Measurements from ENCODE around the gene NEUROG1. TPM values are rescaled to one million over a fixed set of nuclear protein-coding genes. Genes with fewer than 3 reads are reported as not detected.

The NEUROG1 gene
- polyA plus RNA-seq, 1 donor from 2014 or later: not detected

- no peak overlapping the region for H3K27ac ChIP-seq (ENCODE audit: low read length)
- TF ChIP-seq RAD21 (conservative IDR thresholded peaks at IDR 0.05) (no peak), CTCF (IDR thresholded peaks at IDR 0.05; ENCODE audit: poor library complexity, severe bottlenecking) (no peak), MXI1 (conservative IDR thresholded peaks at IDR 0.05; ENCODE audit: poor library complexity, severe bottlenecking) (no peak), REST (IDR thresholded peaks at IDR 0.05; ENCODE audit: borderline replicate concordance) (no peak)
Measured at GRCh38 chr5:135574493-135574892, 38.7 kb upstream of the NEUROG1 start.

GRCh38 chr5:135571902-135572301, 36.1 kb upstream of the NEUROG1 start:
- no peak overlapping the region for H3K4me3 ChIP-seq (ENCODE audit: low read length)
- H3K27me3 ChIP-seq (ENCODE audit: insufficient read depth, low read depth, low read length): no peaks in the 10 kb centered on the region
- no peaks in the 10 kb centered on the region for H3K79me2 ChIP-seq (replicated peaks; ENCODE audit: insufficient read depth, low read length)
- TF ChIP-seq EZH2 (IDR thresholded peaks at IDR 0.05; ENCODE audit: borderline replicate concordance, insufficient read depth, low read length, poor library complexity, severe bottlenecking) (no peak), SMC3 (conservative IDR thresholded peaks at IDR 0.05; ENCODE audit: poor library complexity) (no peak)
- H3K4me2 ChIP-seq (ENCODE audit: low read length): no peak overlapping the region
- H3K36me3 ChIP-seq (ENCODE audit: insufficient read depth, low read length): no peaks in the 10 kb centered on the region
- no peak overlapping the region for H3K9ac ChIP-seq (ENCODE audit: low read length)
- no peaks in the 10 kb centered on the region for H4K20me1 ChIP-seq (ENCODE audit: insufficient read depth)
- H3F3A ChIP-seq (ENCODE audit: insufficient read depth, low read length, poor library complexity, severe bottlenecking): no peaks in the 10 kb centered on the region
- no peak overlapping the region for H3K27ac ChIP-seq (ENCODE audit: low read length)
- no peak overlapping the region for H2AFZ ChIP-seq (ENCODE audit: low read depth, low read length)
- H3K9me3 ChIP-seq (ENCODE audit: low read length): no peaks in the 10 kb centered on the region
- H3K9me2 ChIP-seq (ENCODE audit: insufficient read depth, low read length): no peaks in the 10 kb centered on the region

More at GRCh38 chr5:135574493-135574892, 38.7 kb upstream of the NEUROG1 start:
- H3K36me3 ChIP-seq (ENCODE audit: insufficient read depth, low read length): no peaks in the 10 kb centered on the region
- H3K9me3 ChIP-seq (ENCODE audit: low read length): no peaks in the 10 kb centered on the region
- H3K9me2 ChIP-seq (ENCODE audit: insufficient read depth, low read length): no peaks in the 10 kb centered on the region
- no peaks in the 10 kb centered on the region for H4K20me1 ChIP-seq (ENCODE audit: insufficient read depth)
- H3K9ac ChIP-seq (ENCODE audit: low read length): no peak overlapping the region
- no peak overlapping the region for H2AFZ ChIP-seq (ENCODE audit: low read depth, low read length)
- H3K27me3 ChIP-seq (ENCODE audit: insufficient read depth, low read depth, low read length): peaks cover 25% of the 10 kb centered on the region
- H3K4me3 ChIP-seq (ENCODE audit: low read length): no peak overlapping the region
- H3K4me2 ChIP-seq (ENCODE audit: low read length): no peak overlapping the region
- H3F3A ChIP-seq (ENCODE audit: insufficient read depth, low read length, poor library complexity, severe bottlenecking): no peaks in the 10 kb centered on the region
- no peaks in the 10 kb centered on the region for H3K79me2 ChIP-seq (replicated peaks; ENCODE audit: insufficient read depth, low read length)

- no peaks in the 10 kb centered on the region for H4K20me1 ChIP-seq (ENCODE audit: insufficient read depth)
- no peak overlapping the region for H3K27ac ChIP-seq (ENCODE audit: low read length)
- no peak overlapping the region for H2AFZ ChIP-seq (ENCODE audit: low read depth, low read length)
- no peak overlapping the region for H3K9ac ChIP-seq (ENCODE audit: low read length)
- H3K27me3 ChIP-seq (ENCODE audit: insufficient read depth, low read depth, low read length): no peaks in the 10 kb centered on the region
- no peaks in the 10 kb centered on the region for H3F3A ChIP-seq (ENCODE audit: insufficient read depth, low read length, poor library complexity, severe bottlenecking)
- H3K36me3 ChIP-seq (ENCODE audit: insufficient read depth, low read length): no peaks in the 10 kb centered on the region
- no peaks in the 10 kb centered on the region for H3K9me2 ChIP-seq (ENCODE audit: insufficient read depth, low read length)
- no peaks in the 10 kb centered on the region for H3K9me3 ChIP-seq (ENCODE audit: low read length)
- H3K4me2 ChIP-seq (ENCODE audit: low read length): no peak overlapping the region
- TF ChIP-seq EP300 (conservative IDR thresholded peaks at IDR 0.05; ENCODE audit: poor library complexity, severe bottlenecking) (no peak), EZH2 (IDR thresholded peaks at IDR 0.05; ENCODE audit: borderline replicate concordance, insufficient read depth, low read length, poor library complexity, severe bottlenecking) (no peak), CTCF (IDR thresholded peaks at IDR 0.05; ENCODE audit: poor library complexity, severe bottlenecking) (no peak), POLR2AphosphoS5 (IDR thresholded peaks at IDR 0.05) (no peak), RAD21 (conservative IDR thresholded peaks at IDR 0.05) (no peak), TAF1 (IDR thresholded peaks at IDR 0.05; ENCODE audit: low read depth) (no peak), SMC3 (conservative IDR thresholded peaks at IDR 0.05; ENCODE audit: poor library complexity) (no peak), MXI1 (conservative IDR thresholded peaks at IDR 0.05; ENCODE audit: poor library complexity, severe bottlenecking) (no peak)
- no peak overlapping the region for H3K4me3 ChIP-seq (ENCODE audit: low read length)
- H3K79me2 ChIP-seq (replicated peaks; ENCODE audit: insufficient read depth, low read length): no peaks in the 10 kb centered on the region
Measured at GRCh38 chr5:135571066-135571609, 35.4 kb upstream of the NEUROG1 start.
